Measurements from ENCODE around the gene POLR2C.

Gene POLR2C

GRCh38 chr16:57500578-57501111 lies 38.2 kb downstream of the POLR2C start:
- DNase-seq (ENCODE audit: insufficient read length, low spot score) (no peak), FAIRE-seq (no peak)

GRCh38 chr16:57501492-57501891 lies 39.0 kb downstream of the POLR2C start:
- FAIRE-seq (no peak), DNase-seq (ENCODE audit: insufficient read length, low spot score) (no peak)

- no peak for FAIRE-seq
- DNase-seq (ENCODE audit: insufficient read length, low spot score): no peak
Observed at GRCh38 chr16:57502048-57502775, 39.7 kb downstream of the POLR2C start.

GRCh38 chr16:57503366-57503765 lies 40.9 kb downstream of the POLR2C start:
- no peak for DNase-seq (ENCODE audit: insufficient read length, low spot score)
- no peak for FAIRE-seq

- DNase-seq (ENCODE audit: insufficient read length, low spot score) (no peak), FAIRE-seq (no peak)
Observed at GRCh38 chr16:57504001-57504400, 41.5 kb downstream of the POLR2C start.

GRCh38 chr16:57504491-57504890 lies 42.0 kb downstream of the POLR2C start:
- FAIRE-seq (no peak), DNase-seq (ENCODE audit: insufficient read length, low spot score) (no peak)

GRCh38 chr16:57505169-57505568 lies 42.7 kb downstream of the POLR2C start:
- no peak for FAIRE-seq
- DNase-seq (ENCODE audit: insufficient read length, low spot score): no peak

- no peak for DNase-seq (ENCODE audit: insufficient read length, low spot score)
Observed at GRCh38 chr16:57507136-57508034, 44.9 kb downstream of the POLR2C start.

GRCh38 chr16:57508035-57508425 lies 45.6 kb downstream of the POLR2C start:
- FAIRE-seq (no peak), DNase-seq (ENCODE audit: insufficient read length, low spot score) (no peak)

More at GRCh38 chr16:57507136-57508034, 44.9 kb downstream of the POLR2C start:
- FAIRE-seq: no peak

- FAIRE-seq: no peak
- DNase-seq (ENCODE audit: insufficient read length, low spot score): no peak
Observed at GRCh38 chr16:57509231-57509923, 46.9 kb downstream of the POLR2C start.

GRCh38 chr16:57510016-57510871 lies 47.8 kb downstream of the POLR2C start:
- DNase-seq (ENCODE audit: insufficient read length, low spot score) (no peak), FAIRE-seq (no peak)

- FAIRE-seq (no peak), DNase-seq (ENCODE audit: insufficient read length, low spot score) (no peak)
Observed at GRCh38 chr16:57512296-57513001, 50.0 kb downstream of the POLR2C start.

- FAIRE-seq (no peak), DNase-seq (ENCODE audit: insufficient read length, low spot score) (no peak)
Observed at GRCh38 chr16:57513371-57514102, 51.1 kb downstream of the POLR2C start.

- no peak for DNase-seq (ENCODE audit: insufficient read length, low spot score)
- FAIRE-seq: no peak
Observed at GRCh38 chr16:57514371-57514770, 51.9 kb downstream of the POLR2C start.

GRCh38 chr16:57514791-57515600 lies 52.5 kb downstream of the POLR2C start:
- FAIRE-seq (no peak), DNase-seq (ENCODE audit: insufficient read length, low spot score) (no peak)

GRCh38 chr16:57516176-57516725 lies 53.8 kb downstream of the POLR2C start:
- no peak for FAIRE-seq
- no peak for DNase-seq (ENCODE audit: insufficient read length, low spot score)

GRCh38 chr16:57516773-57517172 lies 54.3 kb downstream of the POLR2C start:
- no peak for FAIRE-seq
- no peak for DNase-seq (ENCODE audit: insufficient read length, low spot score)
